GM23248 (cell line): ENCODE results near the gene ULK4. TPM values are rescaled to one million over a fixed set of nuclear protein-coding genes. Genes with fewer than 3 reads are reported as not detected.

ENCODE experiments used
- DNase-seq: peaks from one replicate; pipeline ENCODE4 v3.0.0-alpha.2; 2015
- H2AFZ ChIP-seq: fragments of 200-600 bp; sonication (generic); 2 replicates; pipeline ENCODE4 v1.6.1; 2016; ENCODE audit warnings: antibody characterized with exemption
- H3F3A ChIP-seq: fragments of 200-600 bp; sonication (generic); 2 replicates; pipeline ENCODE4 v1.6.1; 2016; ENCODE audit warnings: mild to moderate bottlenecking, antibody characterized with exemption, mixed run types; ENCODE audit not compliant: insufficient read depth
- H3K27ac ChIP-seq: fragments of 200-600 bp; sonication (generic); 2 replicates; pipeline ENCODE4 v1.5.1; 2016; ENCODE audit warnings: mild to moderate bottlenecking
- H3K27me3 ChIP-seq: fragments of 200-600 bp; sonication (generic); replicated peaks from 2 replicates; pipeline ENCODE4 v1.6.1; 2016; ENCODE audit warnings: mild to moderate bottlenecking; ENCODE audit not compliant: insufficient read depth
- H3K36me3 ChIP-seq: fragments of 200-600 bp; sonication (generic); 2 replicates; pipeline ENCODE4 v1.6.1; 2016; ENCODE audit warnings: low read depth, mild to moderate bottlenecking
- H3K4me1 ChIP-seq: fragments of 200-600 bp; sonication (generic); 2 replicates; pipeline ENCODE4 v1.6.1; 2016; ENCODE audit warnings: mild to moderate bottlenecking; ENCODE audit not compliant: insufficient read depth
- H3K4me2 ChIP-seq: fragments of 200-600 bp; sonication (generic); one replicate; pipeline ENCODE4 v1.6.1; 2016; ENCODE audit warnings: mild to moderate bottlenecking; ENCODE audit not compliant: unreplicated experiment
- H3K4me3 ChIP-seq: fragments of 200-600 bp; sonication (generic); 2 replicates; pipeline ENCODE4 v1.5.1; 2016; ENCODE audit warnings: mild to moderate bottlenecking
- H3K79me2 ChIP-seq: fragments of 200-600 bp; sonication (generic); 2 replicates; pipeline ENCODE4 v1.6.1; 2016; ENCODE audit warnings: mild to moderate bottlenecking; ENCODE audit not compliant: insufficient read depth
- H3K9ac ChIP-seq: fragments of 200-600 bp; sonication (generic); 2 replicates; pipeline ENCODE4 v1.6.1; 2016; ENCODE audit warnings: mild to moderate bottlenecking
- H3K9me2 ChIP-seq: fragments of 200-600 bp; sonication (generic); 2 replicates; pipeline ENCODE4 v1.6.1; 2016; ENCODE audit warnings: mixed run types, mild to moderate bottlenecking, moderate library complexity; ENCODE audit not compliant: insufficient read depth
- H3K9me3 ChIP-seq: fragments of 200-600 bp; sonication (generic); one replicate; pipeline ENCODE4 v1.6.1; 2017; ENCODE audit warnings: low read depth
- H4K20me1 ChIP-seq: fragments of 200-600 bp; sonication (generic); 2 replicates; pipeline ENCODE4 v1.6.0; 2016; ENCODE audit not compliant: insufficient read depth
- EZH2 ChIP-seq: fragments of 200-600 bp; sonication (generic); IDR thresholded peaks from 2 replicates; pipeline ENCODE4 v1.6.1; 2018; ENCODE audit warnings: antibody characterized with exemption, mild to moderate bottlenecking; ENCODE audit not compliant: insufficient read depth, poor library complexity, severe bottlenecking
- EZH2phosphoT487 ChIP-seq: fragments of 200-600 bp; sonication (generic); IDR thresholded peaks from 2 replicates; pipeline ENCODE4 v1.6.1; 2018; ENCODE audit warnings: antibody characterized with exemption, moderate library complexity, mild to moderate bottlenecking, low read depth; ENCODE audit not compliant: insufficient read depth
- WGBS, 2 experiments: methylation state at CpG; one replicate each; pipeline ENCODE4 v1.1.6; 2015 to 2017; ENCODE audit warnings: low lambda C conversion rate in 2 of 2, low coverage in 1 of 2; ENCODE audit errors: missing lambda C conversion rate in 2 of 2; 5-methylcytosine and 5-hydroxymethylcytosine counted together
- in situ Hi-C: fragments of 300-500 bp; cut with MboI; formaldehyde crosslinking; loops from 2 replicates; pipeline ENCODE4 v1.15.0; 2020
- polyA plus RNA-seq: library from polyadenylated mRNA; unstranded; fragments of >200 nt; fragmentation: Nextera tagmentation; extraction: Ambion mirVana; gene quantifications from 2 replicates; pipeline ENCODE4 v1.2.1, GENCODE V29; 2016
- total RNA-seq: library from RNA; depleted of rRNA; stranded (reverse); fragments of >200 nt; shearing (Covaris generic); gene quantifications from 2 replicates; pipeline ENCODE4 v1.2.3, GENCODE V29; 2014

ULK4 gene
- total and polyA plus RNA-seq, 2 experiments from 2014 or later: 3.5 to 20.3 TPM

- H4K20me1 ChIP-seq: no peaks in the 10 kb centered on the region
- H2AFZ ChIP-seq: no peak overlapping the region
- no peak overlapping the region for H3K4me2 ChIP-seq
- no peaks in the 10 kb centered on the region for H3K9me2 ChIP-seq
- H3K79me2 ChIP-seq: no peaks in the 10 kb centered on the region
- no peaks in the 10 kb centered on the region for H3K4me1 ChIP-seq
- WGBS, 2 experiments: 55 to 63% methylated on average over 4 of the region's 4 CpGs
- no peaks in the 10 kb centered on the region for H3F3A ChIP-seq
- H3K36me3 ChIP-seq: no peaks in the 10 kb centered on the region
- H3K4me3 ChIP-seq: no peak overlapping the region
- no peak for TF ChIP-seq EZH2phosphoT487
- no peak for TF ChIP-seq EZH2
- no peak overlapping the region for H3K9ac ChIP-seq
- no peaks in the 10 kb centered on the region for H3K27me3 ChIP-seq
- H3K9me3 ChIP-seq: no peaks in the 10 kb centered on the region
- H3K27ac ChIP-seq: no peak overlapping the region
- no peak for DNase-seq
- in situ Hi-C loops: no loop called here
Measured at GRCh38 chr3:42005401-42005800, 43.5 kb upstream of the ULK4 start.

DNA sequence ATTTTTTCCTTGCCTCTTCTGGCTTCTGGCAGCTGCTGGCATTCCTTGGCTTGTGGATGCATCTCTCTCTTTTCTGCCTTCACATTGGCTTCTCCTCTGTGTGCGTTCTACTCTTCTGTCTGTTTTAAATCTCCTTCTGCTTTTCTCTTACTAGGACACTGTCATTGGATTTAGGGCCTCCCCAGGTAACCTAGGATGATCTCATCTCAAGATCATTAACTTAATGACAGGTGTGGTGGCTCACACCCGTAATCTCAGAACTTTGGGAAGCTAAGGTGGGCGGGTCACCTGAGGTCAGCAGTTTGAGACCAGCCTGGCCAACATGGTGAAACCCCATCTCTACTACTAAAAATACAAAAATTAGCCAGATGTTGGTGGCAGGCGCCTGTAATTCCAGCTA lies 40.9 kb upstream of the ULK4 start:
- no peak overlapping the region for H3K9ac ChIP-seq
- H4K20me1 ChIP-seq: no peaks in the 10 kb centered on the region
- no peak for TF ChIP-seq EZH2phosphoT487
- no peak for TF ChIP-seq EZH2
- DNase-seq: no peak
- no peak overlapping the region for H3K4me2 ChIP-seq
- H3K4me3 ChIP-seq: no peak overlapping the region
- in situ Hi-C loops: no loop called here
- H3K36me3 ChIP-seq: no peaks in the 10 kb centered on the region
- H3K4me1 ChIP-seq: no peaks in the 10 kb centered on the region
- no peak overlapping the region for H3K27ac ChIP-seq
- H3K79me2 ChIP-seq: no peaks in the 10 kb centered on the region
- H3F3A ChIP-seq: no peaks in the 10 kb centered on the region
- no peaks in the 10 kb centered on the region for H3K27me3 ChIP-seq
- H2AFZ ChIP-seq: no peak overlapping the region
- no peaks in the 10 kb centered on the region for H3K9me3 ChIP-seq
- H3K9me2 ChIP-seq: no peaks in the 10 kb centered on the region
- 66 to 82% methylated on average over 4 of the region's 4 CpGs for WGBS, 2 experiments

DNA sequence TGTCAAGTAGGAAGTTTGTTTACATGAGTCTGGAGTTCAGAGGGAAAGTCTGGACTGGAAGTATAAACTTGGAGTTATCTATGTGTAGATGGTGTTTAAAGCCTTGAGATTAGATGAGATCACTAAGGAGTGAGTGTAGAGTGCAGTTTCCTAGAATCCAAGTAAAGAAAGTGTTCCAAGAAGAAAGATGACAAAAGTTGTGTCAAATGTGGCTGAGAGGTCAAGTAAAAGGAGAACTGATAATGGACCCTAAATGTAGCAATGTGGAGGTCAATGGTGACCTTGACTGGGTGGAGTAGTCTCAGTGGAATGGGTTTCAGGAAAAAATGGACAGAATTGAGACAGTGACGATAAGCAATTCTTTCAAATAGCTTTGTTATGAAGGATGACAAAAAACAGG lies 39.9 kb upstream of the ULK4 start:
- Histone ChIP-seq H3K27me3 (no peaks in the 10 kb centered on the region), H3K4me3 (no peak overlapping the region), H3K4me1 (no peaks in the 10 kb centered on the region), H2AFZ (no peak overlapping the region), H3K9me3 (no peaks in the 10 kb centered on the region), H3K9ac (no peak overlapping the region), H3K27ac (no peak overlapping the region), H3K4me2 (no peak overlapping the region), H4K20me1 (no peaks in the 10 kb centered on the region), H3K9me2 (no peaks in the 10 kb centered on the region), H3F3A (no peaks in the 10 kb centered on the region), H3K79me2 (no peaks in the 10 kb centered on the region), H3K36me3 (no peaks in the 10 kb centered on the region)
- WGBS, 2 experiments: 86 to 91% methylated on average over 1 of the region's 1 CpG
- no peak for DNase-seq
- TF ChIP-seq EZH2phosphoT487 (no peak), EZH2 (no peak)
- in situ Hi-C loops: no loop called here

DNA sequence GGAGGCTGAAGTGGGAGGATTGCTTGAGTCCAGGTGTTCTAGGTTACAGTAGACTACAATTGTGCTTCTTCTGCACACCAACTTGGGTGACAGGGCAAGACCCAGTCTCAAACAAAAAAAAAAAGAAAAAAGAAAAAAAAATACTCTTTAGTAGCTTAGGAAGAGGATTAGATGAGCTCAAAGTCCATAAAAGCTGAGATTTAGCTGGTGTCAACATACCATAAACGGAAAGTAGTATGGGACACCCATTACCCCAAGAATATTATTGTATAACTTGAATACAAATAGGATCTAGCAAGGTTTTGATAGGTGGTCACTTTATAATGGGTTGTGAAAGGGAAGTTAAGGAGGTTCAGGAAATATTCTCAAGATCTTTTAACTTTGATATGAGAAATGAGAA lies 38.0 kb upstream of the ULK4 start:
- TF ChIP-seq EZH2phosphoT487 (no peak), EZH2 (no peak)
- Histone ChIP-seq H3K27me3 (no peaks in the 10 kb centered on the region), H3K36me3 (no peaks in the 10 kb centered on the region), H3F3A (no peaks in the 10 kb centered on the region), H3K9ac (no peak overlapping the region), H3K4me2 (no peak overlapping the region), H3K9me2 (no peaks in the 10 kb centered on the region), H3K27ac (no peak overlapping the region), H3K9me3 (no peaks in the 10 kb centered on the region), H3K4me1 (no peaks in the 10 kb centered on the region), H4K20me1 (no peaks in the 10 kb centered on the region), H2AFZ (no peak overlapping the region), H3K4me3 (no peak overlapping the region), H3K79me2 (no peaks in the 10 kb centered on the region)
- in situ Hi-C loops: no loop called here
- WGBS, 2 experiments: 87 to 90% methylated on average over 1 of the region's 1 CpG
- no peak for DNase-seq
